ENCODE measurements around the gene IFITM5.

- TF ChIP-seq EZH2 (IDR thresholded peaks at IDR 0.05; ENCODE audit: insufficient read depth, poor library complexity, severe bottlenecking) (no peak), EZH2phosphoT487 (IDR thresholded peaks at IDR 0.05; ENCODE audit: insufficient read depth, low read depth) (no peak)
These were observed 46.0 kb downstream of the IFITM5 start for GRCh38 chr11:253160-253885.

Data from GM23248 (cell line).